NCI-H345 treated with DMSO at 0.1 percent for 48 hours (cell line): ENCODE measurements around the gene KCNJ10.

ENCODE experiments used
- DNase-seq: peaks from one replicate; lab custom pipeline; 2025; ENCODE audit not compliant: unreplicated experiment; lab: John Stamatoyannopoulos, UW

Gene KCNJ10

DNA sequence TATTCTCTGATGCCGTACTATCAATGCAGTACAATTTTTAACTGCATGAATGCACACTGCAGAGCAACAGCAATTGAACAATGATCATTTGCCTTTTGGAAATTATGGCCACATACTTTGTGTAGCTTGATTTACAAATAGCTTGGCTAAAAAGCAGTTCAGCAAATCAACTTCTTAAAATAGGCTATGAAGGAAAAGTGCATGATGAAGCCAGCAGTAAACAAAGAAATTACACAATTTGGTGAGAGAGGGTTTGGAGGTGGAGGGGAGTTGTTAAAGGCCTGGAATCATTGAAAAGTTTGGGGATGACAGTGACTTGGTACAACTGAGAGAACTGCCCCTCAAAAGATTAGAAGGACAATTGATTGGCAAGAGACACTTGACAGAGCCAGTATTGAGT lies 44.6 kb downstream of the KCNJ10 start:
- no peak for DNase-seq

DNA sequence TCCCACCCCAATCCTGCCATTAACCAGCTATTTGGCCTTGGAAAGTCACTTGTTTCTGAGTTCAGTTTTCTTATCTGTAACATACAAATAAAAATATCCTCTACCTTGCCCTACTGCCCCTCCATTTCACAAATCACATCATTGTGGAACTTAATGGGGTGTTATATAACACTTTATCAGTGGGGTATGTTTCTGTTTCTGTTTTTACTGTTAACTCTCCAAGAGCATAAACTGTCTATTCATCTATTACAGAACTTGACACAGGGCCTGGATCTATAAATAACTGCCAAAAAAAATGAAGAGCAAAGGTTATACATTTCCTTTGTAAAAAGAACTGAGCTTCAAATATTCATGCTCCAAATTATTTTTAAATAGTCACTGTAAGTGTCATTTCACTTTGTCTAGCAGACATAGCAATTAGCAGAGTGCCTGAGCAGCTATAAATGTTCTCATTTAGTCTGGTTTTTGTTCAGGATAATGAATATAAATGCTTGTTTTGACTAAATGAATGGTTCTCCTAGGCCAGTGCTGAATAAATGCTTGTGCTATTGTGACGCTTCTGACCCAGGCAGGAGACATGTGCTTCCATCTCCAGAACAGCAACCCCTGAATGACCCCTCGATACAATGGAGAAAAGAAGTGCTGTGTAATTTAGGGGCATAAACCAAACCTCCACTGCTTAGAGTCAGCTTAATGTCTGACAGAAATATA lies 45.6 kb downstream of the KCNJ10 start:
- no peak for DNase-seq

DNA sequence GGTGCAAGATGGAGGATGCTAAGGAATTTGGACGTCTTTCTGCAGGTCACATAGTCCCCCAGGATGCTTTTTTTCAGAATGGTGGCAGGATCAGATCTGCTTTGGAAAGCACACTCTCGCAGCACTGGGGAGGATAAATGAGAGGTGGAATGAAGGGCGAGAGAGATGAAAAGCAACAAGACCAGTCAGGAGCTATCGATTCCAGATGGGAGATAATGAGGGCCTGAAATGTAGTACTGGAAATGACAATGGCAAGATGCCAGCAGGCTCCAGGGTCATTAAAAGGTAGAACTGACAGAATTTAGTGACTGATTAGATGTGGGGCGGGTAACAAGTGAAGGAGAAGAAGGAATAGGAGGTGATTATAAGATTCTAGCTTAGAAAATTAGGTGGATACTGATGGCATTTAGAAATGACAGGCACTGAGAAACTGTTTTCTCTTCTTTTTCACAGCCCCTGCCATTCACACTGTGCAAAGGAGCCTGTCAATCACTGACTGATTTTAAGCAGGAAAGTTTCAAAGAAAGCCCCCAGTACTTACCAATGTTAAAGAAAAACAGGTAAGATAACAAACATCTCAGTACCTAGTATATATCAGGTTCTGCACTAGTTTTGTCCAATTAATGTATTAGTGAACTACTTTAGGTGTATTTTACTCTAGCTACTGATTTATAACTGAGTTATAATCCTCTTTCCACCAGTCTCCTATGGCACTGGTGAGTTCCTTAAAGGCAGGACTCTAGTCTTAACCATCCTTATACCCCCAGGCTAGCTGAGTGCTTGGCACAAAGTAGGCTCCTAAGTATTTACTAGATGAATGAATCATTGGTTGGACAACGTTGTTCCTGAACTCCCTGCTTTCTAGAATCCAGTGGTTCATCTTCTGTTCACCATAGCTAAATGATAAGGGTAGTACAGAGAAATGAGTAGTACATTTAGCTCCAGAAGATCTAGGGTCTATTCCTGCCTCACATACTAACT lies 47.3 kb downstream of the KCNJ10 start:
- DNase-seq = no peak

DNA sequence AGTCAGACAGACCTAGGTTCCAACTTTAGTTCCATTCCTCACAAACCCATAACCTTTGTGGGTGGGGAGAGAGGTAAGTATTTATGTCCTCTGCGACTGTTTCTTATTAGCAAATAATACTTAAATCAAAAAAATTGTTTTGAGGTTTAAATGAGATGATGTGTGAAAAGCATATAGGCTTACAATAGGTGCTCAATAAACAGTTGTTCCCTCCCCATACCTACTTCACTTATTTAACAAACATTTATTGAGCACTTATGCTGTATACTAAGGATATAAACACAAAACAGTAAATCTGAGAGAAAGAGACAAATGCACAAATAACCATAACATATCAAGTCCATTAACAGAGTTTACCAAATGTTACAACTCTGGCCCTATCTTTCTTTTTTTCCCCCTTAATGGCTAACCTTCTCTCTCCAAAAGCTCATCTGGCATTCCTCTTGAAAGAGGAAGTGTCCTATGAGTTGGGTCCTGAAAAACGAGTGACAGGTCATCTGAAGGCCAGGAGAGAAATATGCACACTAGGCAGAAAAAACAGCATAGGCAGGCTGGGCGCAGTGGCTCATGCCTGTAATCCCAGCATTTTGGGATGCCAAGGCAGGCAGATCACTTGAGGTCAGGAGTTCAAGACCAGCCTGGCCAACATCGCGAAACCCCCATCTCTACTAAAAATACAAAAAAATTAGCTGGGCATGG lies 48.4 kb downstream of the KCNJ10 start:
- DNase-seq = no peak

- no peak for DNase-seq
Measured at GRCh38 chr1:160020196-160020595, 49.8 kb downstream of the KCNJ10 start.

DNA sequence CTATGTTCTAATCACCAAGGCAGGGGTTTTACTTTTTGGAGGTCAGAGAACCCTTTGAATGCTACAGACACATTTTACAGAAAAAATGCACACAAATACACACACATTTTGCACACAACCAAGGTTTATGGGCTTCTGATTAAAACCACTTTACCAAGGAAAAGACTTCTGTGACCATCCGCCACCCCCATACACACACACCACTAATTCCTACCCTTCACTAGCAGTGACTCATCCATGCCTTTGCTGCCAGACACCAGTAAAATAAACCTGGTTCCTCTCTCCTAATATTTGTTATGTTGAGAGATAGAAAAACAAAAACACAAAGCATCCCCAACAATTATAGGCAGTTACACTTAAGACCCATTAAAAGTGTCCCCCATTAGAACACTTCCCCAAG lies 51.1 kb downstream of the KCNJ10 start:
- DNase-seq = no peak

- DNase-seq = no peak
Measured at GRCh38 chr1:160018347-160018746, 51.6 kb downstream of the KCNJ10 start.

DNA sequence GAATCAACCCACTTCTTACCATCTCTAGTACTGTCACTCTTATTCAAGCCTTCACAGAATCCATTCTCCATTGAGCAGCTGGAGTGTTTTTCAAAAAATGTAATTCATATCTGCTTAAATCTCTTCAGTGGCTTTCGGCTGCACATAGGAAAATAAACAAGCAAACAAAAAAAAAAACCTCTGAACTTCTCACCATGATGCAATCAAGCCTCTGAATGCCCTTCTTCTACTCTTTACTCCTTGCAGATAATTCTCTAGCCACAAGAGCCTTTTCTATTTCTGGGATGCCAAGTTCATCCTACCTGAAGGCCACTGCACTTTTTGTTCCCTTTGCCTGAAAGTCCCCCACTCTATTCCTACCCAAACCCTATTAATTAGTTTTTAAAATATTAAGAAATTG lies 52.4 kb downstream of the KCNJ10 start:
- DNase-seq = no peak

DNA sequence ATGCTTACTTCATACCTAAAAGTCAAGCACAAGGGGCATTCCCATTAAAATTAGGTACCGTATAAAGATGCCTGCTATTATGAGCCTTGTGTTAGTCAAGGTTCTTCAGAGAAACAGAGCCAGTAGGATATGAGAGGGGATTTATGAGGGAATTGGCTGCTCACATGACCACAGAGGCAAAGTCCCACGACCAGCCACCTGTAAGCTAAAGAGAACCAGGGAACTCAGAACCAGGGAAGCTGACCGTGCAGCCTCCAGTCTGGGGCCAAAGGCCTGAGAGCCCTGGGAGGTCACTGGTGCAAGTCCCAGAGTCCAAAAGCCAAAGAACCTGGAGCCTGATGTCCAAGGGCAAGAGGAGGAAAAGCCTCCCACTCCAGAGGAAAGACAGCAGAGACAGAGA lies 58.2 kb downstream of the KCNJ10 start:
- DNase-seq = no peak

GRCh38 chr1:160009801-160010200 lies 60.2 kb downstream of the KCNJ10 start:
- DNase-seq = no peak

DNA sequence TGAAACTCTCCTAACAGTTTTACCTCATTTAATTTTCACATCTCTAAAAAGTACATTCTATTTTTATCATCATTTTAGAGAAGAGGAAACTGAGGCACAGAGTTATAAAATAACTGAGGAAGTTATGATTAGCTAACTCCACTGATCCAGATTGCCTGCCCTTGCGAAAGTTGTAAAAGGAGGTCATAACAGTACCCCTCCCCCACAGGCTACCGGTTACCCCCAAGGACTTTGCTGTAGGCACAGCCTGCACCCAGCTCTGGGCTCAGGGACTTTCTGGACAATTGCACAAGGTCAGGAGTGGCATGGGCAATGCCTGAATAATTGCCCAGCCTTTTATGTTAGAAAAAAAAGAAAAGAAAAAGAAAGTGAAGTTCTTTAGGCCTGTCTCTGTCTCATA lies 60.9 kb downstream of the KCNJ10 start:
- DNase-seq = no peak

DNA sequence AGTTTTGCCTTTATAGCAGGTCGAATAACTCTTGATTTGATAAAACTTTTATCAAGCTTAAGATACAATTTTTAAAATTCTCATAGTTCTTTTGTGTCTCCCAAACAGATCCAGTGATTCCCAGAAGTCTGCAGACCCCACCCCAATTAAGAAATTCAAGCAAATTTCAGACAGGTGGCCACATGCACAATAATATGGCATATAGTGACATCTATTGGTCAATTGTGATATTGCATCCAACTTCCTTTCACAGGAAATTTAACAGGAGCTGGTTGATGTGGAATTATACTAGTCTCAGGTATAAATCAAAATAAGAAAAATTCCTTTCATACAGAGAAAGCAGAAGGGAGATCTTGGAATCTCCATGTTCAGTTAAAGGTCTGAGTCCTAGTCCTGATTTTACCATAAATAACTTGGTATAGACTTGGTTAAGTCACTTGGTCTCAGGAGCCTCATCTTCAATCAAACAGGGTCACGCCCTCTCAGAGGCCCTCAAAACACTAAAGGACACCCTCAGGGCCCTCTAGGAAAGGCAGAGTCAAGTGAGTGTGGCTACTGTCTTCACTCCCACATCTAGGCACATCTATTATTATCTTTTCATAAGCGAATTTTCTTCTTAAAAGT lies 62.3 kb downstream of the KCNJ10 start:
- peak; percentile 30 for DNase-seq

- peak; percentile 62 for DNase-seq
Measured at GRCh38 chr1:160006312-160006940, 63.5 kb downstream of the KCNJ10 start.

DNA sequence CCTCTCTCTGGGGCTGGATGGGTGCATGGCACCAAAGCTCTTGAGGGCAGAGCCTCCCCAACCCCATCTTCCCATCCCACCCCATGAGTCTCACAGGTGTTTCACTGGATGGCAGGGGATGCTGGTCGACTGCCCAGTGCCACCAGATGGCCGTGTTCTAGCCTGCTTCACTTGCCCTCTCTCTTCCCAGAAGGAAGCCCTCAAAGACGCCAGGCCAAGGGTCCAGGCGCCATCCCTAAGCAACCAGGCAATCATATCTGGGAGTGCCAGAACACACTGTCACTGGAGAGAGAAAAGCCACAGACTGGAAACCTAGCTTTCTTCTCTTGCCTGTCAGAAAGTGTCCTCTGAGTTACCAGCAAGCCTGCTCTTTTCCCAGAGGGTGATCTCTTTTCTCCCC lies 64.9 kb downstream of the KCNJ10 start:
- DNase-seq = no peak

GRCh38 chr1:160004425-160004824 lies 65.5 kb downstream of the KCNJ10 start:
- DNase-seq = no peak

DNA sequence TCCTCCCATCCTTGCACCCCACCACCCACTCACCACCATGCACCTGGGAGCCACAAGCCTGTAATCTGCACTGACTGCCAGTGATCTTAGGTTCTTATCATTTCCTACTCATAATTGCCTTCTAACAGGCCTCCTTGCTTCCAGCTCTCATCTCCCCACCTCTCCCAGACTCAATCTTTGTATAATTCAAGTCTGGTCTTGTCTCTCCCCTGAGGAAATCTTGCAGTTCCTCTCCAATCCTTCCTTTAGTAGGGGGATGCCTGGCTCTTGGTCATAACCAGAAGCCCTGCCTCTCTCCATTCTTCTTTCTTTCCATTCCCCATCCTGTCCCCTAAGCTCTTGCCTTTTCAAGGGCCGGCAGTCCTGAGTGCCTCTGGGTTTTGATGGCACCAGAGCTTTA lies 66.0 kb downstream of the KCNJ10 start:
- DNase-seq = no peak

DNA sequence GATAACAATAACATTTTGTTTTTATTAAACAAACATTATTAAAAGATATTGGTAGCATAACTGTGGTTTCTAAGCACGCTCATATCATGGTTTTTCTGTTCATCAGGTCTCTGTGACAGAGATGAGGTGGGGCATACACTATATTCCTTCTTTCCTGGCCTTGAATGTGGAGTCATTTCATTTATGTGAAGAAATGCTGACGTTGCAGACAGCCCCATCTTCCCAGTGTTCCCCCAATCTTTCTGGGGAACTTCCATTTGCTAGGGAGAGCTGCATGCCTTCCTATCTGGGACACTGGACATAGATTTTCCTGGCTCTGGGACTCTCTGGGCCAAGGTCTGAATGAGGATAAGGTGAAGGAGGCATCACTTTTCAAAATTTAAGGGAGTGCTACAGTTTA lies 68.5 kb downstream of the KCNJ10 start:
- DNase-seq = no peak

DNA sequence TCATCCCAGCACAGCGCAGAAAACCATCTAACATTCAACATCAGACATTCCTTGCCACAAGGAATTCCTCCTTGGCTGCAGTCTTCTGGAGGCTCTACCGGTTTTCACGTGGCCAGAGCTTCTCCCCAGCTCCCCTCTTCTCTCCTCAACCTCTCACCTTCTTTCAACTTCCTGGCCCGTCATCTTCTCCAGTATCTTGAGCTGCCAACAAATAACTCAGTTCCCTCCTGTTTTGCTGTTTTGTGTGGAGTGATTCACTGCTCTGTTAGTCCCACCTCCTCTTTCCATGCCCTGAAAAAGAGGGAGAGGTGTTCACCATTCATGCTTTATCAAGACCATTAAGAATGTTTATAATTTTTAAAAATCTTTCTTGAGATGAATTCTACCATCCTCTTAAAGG lies 70.8 kb downstream of the KCNJ10 start:
- DNase-seq = no peak

DNA sequence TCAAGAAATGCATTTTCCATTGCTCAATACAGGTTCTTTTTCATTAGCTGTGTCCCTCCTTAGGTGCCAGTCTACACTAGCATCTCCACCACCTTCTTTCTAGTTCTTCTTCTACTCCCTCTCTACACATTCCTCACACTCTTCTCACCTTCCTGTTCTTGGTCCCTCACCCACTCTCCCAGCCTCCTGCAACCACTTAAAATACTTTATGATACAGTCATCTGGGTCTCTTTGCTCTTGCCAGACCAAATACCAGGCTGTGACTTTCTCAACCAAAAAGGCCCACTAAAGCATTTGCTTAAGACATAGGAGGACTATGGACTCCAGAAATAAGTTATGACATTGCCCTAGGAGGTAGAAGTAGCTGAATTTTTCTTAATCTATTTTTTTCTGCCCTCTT lies 73.3 kb downstream of the KCNJ10 start:
- no peak for DNase-seq

GRCh38 chr1:159994896-159995295 lies 75.1 kb downstream of the KCNJ10 start:
- no peak for DNase-seq

GRCh38 chr1:159993911-159994310 lies 76.0 kb downstream of the KCNJ10 start:
- no peak for DNase-seq
